ENCODE results near the gene STIM1. TPM values are rescaled to one million over a fixed set of nuclear protein-coding genes. Genes with fewer than 3 reads are reported as not detected.

STIM1 gene
- total RNA-seq, 4 donors from 2014 or later: 50.1 to 112 (median 63.3) TPM

GRCh38 chr11:3873712-3874349 lies 18.4 kb downstream of the STIM1 start:
- WGBS, 2 donors: 90 to 100% methylated on average over 2 of the region's 2 CpGs
- H3K4me3 ChIP-seq: no peak overlapping the region
- H3K27ac ChIP-seq: no peak overlapping the region
- intact Hi-C loops (cut with DNase I): no loop called here
- H3K9me3 ChIP-seq: no peaks in the 10 kb centered on the region
- no peak for DNase-seq
- no peak for TF ChIP-seq CTCF (IDR thresholded peaks at IDR 0.05)
- no peak for TF ChIP-seq POLR2A (IDR thresholded peaks at IDR 0.05)
- no peaks in the 10 kb centered on the region for H3K36me3 ChIP-seq
- H3K27me3 ChIP-seq: no peaks in the 10 kb centered on the region
- H3K4me1 ChIP-seq: peaks cover 12 to 76% (median 14%) of the 10 kb centered on the region in 3 donors

GRCh38 chr11:3876613-3877012 lies 21.1 kb downstream of the STIM1 start:
- 81 to 85% methylated on average over 3 of the region's 3 CpGs for WGBS, 2 donors
- no peaks in the 10 kb centered on the region for H3K9me3 ChIP-seq
- no peak for DNase-seq
- H3K27ac ChIP-seq: peak overlapping the region in 1 of 4 donors; percentile 44
- TF ChIP-seq POLR2A (IDR thresholded peaks at IDR 0.05): no peak
- TF ChIP-seq CTCF (IDR thresholded peaks at IDR 0.05): no peak
- no peaks in the 10 kb centered on the region for H3K36me3 ChIP-seq
- H3K4me1 ChIP-seq: peaks cover 25 to 88% (median 27%) of the 10 kb centered on the region in 3 donors
- H3K27me3 ChIP-seq: no peaks in the 10 kb centered on the region
- H3K4me3 ChIP-seq: no peak overlapping the region
- intact Hi-C loops (cut with DNase I): no loop called here

GRCh38 chr11:3877364-3878257 lies 22.1 kb downstream of the STIM1 start:
- Histone ChIP-seq H3K9me3 (no peaks in the 10 kb centered on the region), H3K4me3 (no peak overlapping the region), H3K4me1 (peaks cover 25 to 84% (median 27%) of the 10 kb centered on the region in 3 donors), H3K36me3 (no peaks in the 10 kb centered on the region), H3K27ac (peak overlapping the region in 2 of 4 donors; percentile 43 to 44), H3K27me3 (no peaks in the 10 kb centered on the region)
- DNase-seq: no peak
- no peak for TF ChIP-seq POLR2A (IDR thresholded peaks at IDR 0.05)
- 59 to 61% methylated on average over 7 to 8 of the region's 8 CpGs for WGBS, 2 donors
- intact Hi-C loops (cut with DNase I): no loop called here

GRCh38 chr11:3878258-3878584 lies 22.8 kb downstream of the STIM1 start:
- H3K27me3 ChIP-seq: no peaks in the 10 kb centered on the region
- peak overlapping the region in 1 of 4 donors; percentile 43 for H3K27ac ChIP-seq

More at GRCh38 chr11:3878258-3878584, 22.8 kb downstream of the STIM1 start:
- intact Hi-C loops (cut with DNase I): no loop called here
- H3K4me3 ChIP-seq: no peak overlapping the region
- DNase-seq: no peak
- TF ChIP-seq CTCF (IDR thresholded peaks at IDR 0.05) (no peak), POLR2A (IDR thresholded peaks at IDR 0.05) (no peak)
- no peaks in the 10 kb centered on the region for H3K9me3 ChIP-seq
- no peaks in the 10 kb centered on the region for H3K36me3 ChIP-seq
- peaks cover 25 to 84% (median 27%) of the 10 kb centered on the region in 3 donors for H3K4me1 ChIP-seq
